GM18868 (cell line): Measurements from ENCODE around the gene CRYBB1.
"Not testable (repeated sequence)": the region's sequence is repeated elsewhere in the genome, so short reads cannot be mapped to it uniquely, and the experiment has no call there.

Experiments used
- ATAC-seq: cut with Tn5 transposase; IDR thresholded peaks from one replicate; pipeline ENCODE4 v1.9.1; 2021; ENCODE audit warnings: mild to moderate bottlenecking, moderate library complexity; ENCODE audit not compliant: unreplicated experiment

CRYBB1 gene

GRCh38 chr22:26642465-26643417 lies 24.9 kb upstream of the CRYBB1 start:
- ATAC-seq, result no peak

GRCh38 chr22:26636296-26636695 lies 18.5 kb upstream of the CRYBB1 start:
- ATAC-seq, result no peak

GRCh38 chr22:26635117-26635516 lies 17.3 kb upstream of the CRYBB1 start:
- ATAC-seq, result no peak

- no peak for ATAC-seq
Measured at GRCh38 chr22:26634189-26634588, 16.4 kb upstream of the CRYBB1 start.

- ATAC-seq, result no peak
Measured at GRCh38 chr22:26632422-26633155, 14.8 kb upstream of the CRYBB1 start.

- no peak for ATAC-seq
Measured at GRCh38 chr22:26631282-26631681, 13.5 kb upstream of the CRYBB1 start.

- ATAC-seq, result no peak
Measured at GRCh38 chr22:26629988-26630761, 12.3 kb upstream of the CRYBB1 start.

GRCh38 chr22:26624803-26625202 lies 7.0 kb upstream of the CRYBB1 start:
- no peak for ATAC-seq

GRCh38 chr22:26623984-26624383 lies 6.2 kb upstream of the CRYBB1 start:
- no peak for ATAC-seq

- no peak for ATAC-seq
Measured at GRCh38 chr22:26621663-26622062, 3.8 kb upstream of the CRYBB1 start, which contains the start of gene CRYBA4. Gene CRYBA4, plus strand, starts transcription at chr22:26621963. Its CDS starts 634 bp downstream, at chr22:26622597.

GRCh38 chr22:26620197-26620596 lies 2.4 kb upstream of the CRYBB1 start:
- no peak for ATAC-seq

- no peak for ATAC-seq
Measured at GRCh38 chr22:26619510-26619909, 1.7 kb upstream of the CRYBB1 start.

GRCh38 chr22:26618455-26618854 lies 628 bp upstream of the CRYBB1 start:
- ATAC-seq, result no peak

- ATAC-seq, result no peak
Measured at GRCh38 chr22:26616650-26617049, 1.2 kb downstream of the CRYBB1 start.

- no peak for ATAC-seq
Measured at GRCh38 chr22:26615830-26616435, 1.9 kb downstream of the CRYBB1 start.

- no peak for ATAC-seq
Measured at GRCh38 chr22:26615149-26615548, 2.7 kb downstream of the CRYBB1 start.

GRCh38 chr22:26614322-26614721 lies 3.5 kb downstream of the CRYBB1 start:
- ATAC-seq, result no peak

GRCh38 chr22:26613753-26614152 lies 4.1 kb downstream of the CRYBB1 start:
- ATAC-seq, result not testable (repeated sequence)

GRCh38 chr22:26612652-26613051 lies 5.2 kb downstream of the CRYBB1 start:
- ATAC-seq, result no peak

- no peak for ATAC-seq
Measured at GRCh38 chr22:26610996-26611395, 6.8 kb downstream of the CRYBB1 start.
